Tibial nerve (tissue), 3 donors: ENCODE measurements around the gene ZDHHC5.

Experiments
- CTCF ChIP-seq, 5 experiments: fragments of 200-600 bp in 3 of 5; fragments of 450-650 bp in 2 of 5; sonication (generic) in 3 of 5; IDR thresholded peaks; one replicate each; pipeline ENCODE4 v1.5.1; 2016 to 2019; ENCODE audit warnings: antibody characterized with exemption in 5 of 5, mild to moderate bottlenecking in 3 of 5, moderate library complexity in 2 of 5
- POLR2A ChIP-seq, 2 donors: fragments of 450-650 bp; IDR thresholded peaks; one replicate each; pipeline ENCODE4 v1.6.1; 2017; ENCODE audit warnings: antibody characterized with exemption in 2 of 2, mild to moderate bottlenecking in 2 of 2, moderate library complexity in 2 of 2

DNA sequence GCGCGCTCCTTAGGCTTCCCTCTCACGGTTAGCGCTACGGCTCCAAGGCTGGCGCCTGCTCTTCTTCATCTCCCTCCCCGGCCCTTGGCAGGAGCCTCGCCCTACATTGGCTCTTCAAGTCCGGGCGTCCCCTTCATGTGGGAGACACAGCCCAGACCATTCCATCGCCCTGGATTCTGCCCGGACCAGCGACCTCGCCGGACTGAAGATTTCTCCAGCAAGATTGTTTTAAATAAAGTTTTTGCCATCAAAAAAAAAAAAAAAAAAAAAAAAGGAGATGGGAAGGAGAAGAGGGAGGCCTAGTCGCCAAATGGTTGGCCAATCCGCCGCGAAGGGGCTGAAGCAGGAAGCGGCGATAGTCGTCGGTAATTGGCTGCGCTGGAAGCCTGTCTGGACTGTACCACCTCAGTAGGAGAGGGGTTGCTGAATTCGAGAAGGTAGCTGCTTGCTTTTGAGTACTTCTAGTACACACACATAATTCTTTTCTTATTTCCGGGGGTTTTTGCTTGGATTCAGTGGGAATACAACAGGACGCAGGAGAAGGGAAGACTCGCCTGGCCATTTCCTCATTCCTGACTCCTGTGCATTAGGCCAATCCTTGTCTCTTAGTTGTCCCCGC is 688 bp upstream of the ZDHHC5 start:
- no peak for TF ChIP-seq CTCF (IDR thresholded peaks at IDR 0.05)
- no peak for TF ChIP-seq POLR2A (IDR thresholded peaks at IDR 0.05)
